K562 (cell line): ENCODE data around the gene PSMG3. TPM values are rescaled to one million over a fixed set of nuclear protein-coding genes. Genes with fewer than 3 reads are reported as not detected.

Experiments
- ATAC-seq: fragments of 200-7000 bp; cut with Tn5 transposase; 3 replicates; pipeline ENCODE4 v1.9.1; 2020; ENCODE audit warnings: moderate library complexity
- BruUV-seq: library from RNA; stranded (reverse); fragments of 400-500 nt; replicated peaks from 2 replicates; lab custom pipeline; 2021; lab: Mats Ljungman, UMichigan
- CTCF ChIA-PET: fragments of 300-600 bp; formaldehyde crosslinking; extraction: SDS; loops from one replicate; lab custom pipeline; 2021; ENCODE audit warnings: low intra/inter-chr PET ratio; lab: Yijun Ruan, JAX
- POLR2A ChIA-PET: fragments of 300-600, 350-650 bp; sonication (Branson Sonifier 250); formaldehyde crosslinking; extraction: SDS; loops from one replicate; lab custom pipeline; 2021; ENCODE audit warnings: antibody characterized with exemption, inconsistent platforms; lab: Yijun Ruan, JAX
- DNase-seq, 4 experiments: peaks; one replicate each; pipeline versions ENCODE4 v3.0.0 to v3.0.0-alpha.2; 2011 to 2018; ENCODE audit warnings: low spot score in 3 of 4, mixed read lengths in 3 of 4; ENCODE audit errors: extremely low read depth in 1 of 4
- FAIRE-seq: peaks from 2 replicates; lab custom pipeline; 2011; peaks lifted over from hg19 to GRCh38; lab: Jason Lieb, UNC
- H2AFZ ChIP-seq: 2 replicates; pipeline ENCODE4 v1.6.0; 2011; ENCODE audit warnings: low read depth, low read length, control low read depth, inconsistent platforms
- H3K27ac ChIP-seq: fragments of 200-600 bp; 3 replicates; pipeline ENCODE4 v1.8.0; 2011; ENCODE audit warnings: low read depth, mild to moderate bottlenecking, control low read depth, inconsistent platforms, low read length, moderate library complexity, mixed read lengths; ENCODE audit errors: extremely low read depth
- H3K27me3 ChIP-seq, 2 experiments: fragments of 300-600 bp in 1 of 2; 2 replicates in 1 of 2; 3 replicates in 1 of 2; pipeline versions ENCODE4 v1.6.0 to v1.8.0; 2011; ENCODE audit warnings: inconsistent platforms in 2 of 2, low read length in 2 of 2, mild to moderate bottlenecking in 1 of 2, mixed read lengths in 1 of 2, moderate library complexity in 1 of 2; ENCODE audit not compliant: control insufficient read depth in 2 of 2, insufficient read depth in 2 of 2
- H3K36me3 ChIP-seq: fragments of 300-600 bp; 3 replicates; pipeline ENCODE4 v1.8.0; 2011; ENCODE audit warnings: mild to moderate bottlenecking, low read length, inconsistent platforms; ENCODE audit not compliant: control insufficient read depth, insufficient read depth
- H3K4me1 ChIP-seq, 2 experiments: fragments of 200-600 bp in 1 of 2; replicated peaks in 1 of 2; 2 replicates in 1 of 2; 3 replicates in 1 of 2; pipeline versions ENCODE4 v1.5.1 to v1.8.0; 2011; ENCODE audit warnings: inconsistent platforms in 2 of 2, low read length in 2 of 2, mild to moderate bottlenecking in 1 of 2, mixed read lengths in 1 of 2, moderate library complexity in 1 of 2; ENCODE audit not compliant: control insufficient read depth in 2 of 2, insufficient read depth in 2 of 2
- H3K4me2 ChIP-seq: 2 replicates; pipeline ENCODE4 v1.6.1; 2011; ENCODE audit warnings: low read length, control low read depth, inconsistent platforms, mixed read lengths; ENCODE audit not compliant: insufficient read depth
- H3K4me3 ChIP-seq: fragments of 200-600 bp; sonication (generic), shearing (Covaris generic); 2 replicates; pipeline ENCODE4 v1.5.1; 2016; ENCODE audit warnings: control low read depth, inconsistent platforms
- H3K79me2 ChIP-seq: fragments of 200-600 bp; 3 replicates; pipeline ENCODE4 v1.8.0; 2011; ENCODE audit warnings: low read length, inconsistent platforms; ENCODE audit not compliant: control insufficient read depth, insufficient read depth
- H3K9ac ChIP-seq, 2 experiments: 2 replicates each; pipeline versions ENCODE4 v1.6.0 to v1.6.1; 2011; ENCODE audit warnings: low read depth in 2 of 2, low read length in 2 of 2, control low read depth in 1 of 2, inconsistent platforms in 1 of 2, mild to moderate bottlenecking in 1 of 2, mixed read lengths in 1 of 2; ENCODE audit not compliant: insufficient read depth in 1 of 2
- H3K9me1 ChIP-seq: one replicate; pipeline ENCODE4 v1.6.0; 2011; ENCODE audit warnings: inconsistent platforms, mild to moderate bottlenecking, low read length, moderate library complexity; ENCODE audit not compliant: control insufficient read depth, insufficient read depth
- H3K9me3 ChIP-seq: replicated peaks from 2 replicates; pipeline ENCODE4 v1.5.1; 2011; ENCODE audit warnings: low read depth, low read length, inconsistent platforms; ENCODE audit not compliant: control insufficient read depth, insufficient read depth
- H4K20me1 ChIP-seq: replicated peaks from 2 replicates; pipeline ENCODE4 v1.6.1; 2011; ENCODE audit warnings: low read length, inconsistent platforms, mixed read lengths; ENCODE audit not compliant: control insufficient read depth, insufficient read depth
- POLR2G ChIP-seq: fragments of 200-400 bp; formaldehyde crosslinking; IDR thresholded peaks from 2 replicates; pipeline ENCODE4 v1.6.1; 2017; ENCODE audit warnings: low read depth, mild to moderate bottlenecking, antibody characterized with exemption, low read length, moderate library complexity
- RBFOX2 ChIP-seq: fragments of 200-400 bp; formaldehyde crosslinking; IDR thresholded peaks from 2 replicates; pipeline ENCODE4 v1.6.1; 2017; ENCODE audit warnings: low read depth, mild to moderate bottlenecking, low read length, moderate library complexity
- SREBF1 ChIP-seq: fragments of 150-350 bp; IDR thresholded peaks from 2 replicates; pipeline ENCODE4 v1.6.1; 2014; ENCODE audit warnings: antibody characterized with exemption, low read depth, low read length, borderline replicate concordance
- SUPT5H ChIP-seq: fragments of 450-650 bp; IDR thresholded peaks from 2 replicates; pipeline ENCODE4 v1.6.1; 2016
- TRIM28 ChIP-seq: fragments of 450-650 bp; IDR thresholded peaks from 2 replicates; pipeline ENCODE4 v1.6.1; 2017
- ZNF121 ChIP-seq: sonication (generic); formaldehyde crosslinking; conservative IDR thresholded peaks from 2 replicates; pipeline ENCODE4 v1.8.0; 2022; ENCODE audit warnings: missing genetic modification reagents
- ZNF133 ChIP-seq: fragments of 250-450 bp; sonication (Bioruptor Pico); IDR thresholded peaks from 2 replicates; pipeline ENCODE4 v1.4.0; 2020; ENCODE audit warnings: mild to moderate bottlenecking
- ZNF57 ChIP-seq: fragments of 450-650 bp; formaldehyde crosslinking; IDR thresholded peaks from 2 replicates; pipeline ENCODE4 v1.4.0; 2020; ENCODE audit warnings: mild to moderate bottlenecking, moderate library complexity
- WGBS: fragments of 100-300 bp; shearing (Covaris generic); methylation state at CpG from one replicate; pipeline ENCODE4 v1.1.6; 2016; ENCODE audit warnings: low coverage, mixed read lengths; ENCODE audit not compliant: insufficient coverage; ENCODE audit errors: missing lambda C conversion rate; 5-methylcytosine and 5-hydroxymethylcytosine counted together
- in situ Hi-C: fragments of 300-500 bp; cut with MboI; formaldehyde crosslinking; loops from 4 replicates; pipeline ENCODE4 v1.15.0; 2018; ENCODE audit warnings: inconsistent platforms, mixed read lengths
- intact Hi-C: fragments of 100-400 bp; cut with micrococcal nuclease; formaldehyde crosslinking; loops from 2 replicates; pipeline ENCODE4 v1.14.2; 2022
- polyA plus RNA-seq, 8 experiments: library from polyadenylated mRNA; depleted of rRNA in 4 of 8; stranded (reverse) in 5 of 8; unstranded in 3 of 8; fragments of >200 nt; fragmentation: Nextera tagmentation in 2 of 8; fragmentation: Illumina TruSeq in 1 of 8; extraction: Ambion mirVana in 2 of 8; extraction: Trizol in 1 of 8; gene quantifications; 2 replicates each; pipeline versions ENCODE4 v1.2.1 to v1.2.3, GENCODE V29; 2011 to 2014; ENCODE audit warnings: inconsistent platforms in 1 of 8, missing spikeins in 1 of 8
- total RNA-seq, 7 experiments: library from RNA; depleted of rRNA in 6 of 7; stranded (reverse); fragments of >200 nt in 6 of 7; fragmentation: Illumina TruSeq in 2 of 7; extraction: Trizol in 2 of 7; gene quantifications; 2 replicates each; pipeline versions ENCODE4 v1.2.1 to v1.2.3, GENCODE V29; 2011 to 2021; ENCODE audit warnings: low replicate concordance in 1 of 7

Gene PSMG3
- total and polyA plus RNA-seq, 9 of the 15 experiments (the other 6 are each of a cell fraction or from before 2014, with no cell fraction given) = 34.8 to 122 (median 80.1) TPM

DNA sequence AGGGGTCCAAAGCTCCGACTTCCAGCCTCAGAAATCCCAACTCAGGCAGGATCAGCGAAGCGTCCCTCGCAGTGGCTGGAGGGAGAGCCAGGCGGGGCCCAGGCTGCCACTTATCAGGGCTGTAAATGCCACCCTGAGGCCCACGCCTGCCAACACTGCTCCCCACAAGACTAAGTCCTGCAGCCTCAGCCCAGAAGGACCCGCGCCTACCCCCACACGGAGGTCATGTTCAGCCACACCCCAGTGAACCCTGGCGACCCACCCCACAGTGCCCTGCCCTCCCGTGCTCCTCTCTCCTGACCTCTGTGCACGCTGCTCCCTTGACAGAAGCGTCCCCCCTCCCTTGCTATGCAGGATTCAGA, 3.2 kb downstream of the PSMG3 start (continued):
- TF ChIP-seq SUPT5H (peak; percentile 37; the same call in 1 of the 2 replicates), ZNF57 (CRISPR knock-in tag) (no peak), TRIM28 (no peak), RBFOX2 (peak; percentile 53), ZNF133 (CRISPR knock-in tag) (no peak)
- TF ChIP-seq, all 486 proteins: peak for 4

DNA sequence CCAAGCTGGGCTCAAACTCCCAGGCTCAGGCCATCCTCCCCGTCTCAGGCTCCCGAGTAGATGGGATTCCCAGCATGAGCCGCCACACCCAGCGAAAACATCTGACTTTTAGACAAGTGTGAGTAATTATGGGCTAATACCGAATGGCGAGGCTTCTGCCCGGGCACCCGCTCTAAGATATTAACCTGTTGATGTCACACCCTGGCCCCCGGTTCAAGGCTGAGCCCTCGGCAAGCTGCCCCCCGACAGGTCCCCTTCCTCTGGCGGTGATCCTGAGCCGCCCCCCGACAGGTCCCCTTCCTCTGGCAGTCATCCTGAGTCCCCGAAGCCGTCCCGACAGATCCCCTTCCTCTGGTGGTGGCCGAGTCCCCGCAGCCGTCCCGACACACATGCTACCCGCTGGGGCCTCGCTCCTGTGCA, 5.2 kb downstream of the PSMG3 start:
- Histone ChIP-seq H3K36me3 (peaks cover 30% of the 10 kb centered on the region; the same call in 2 of the 3 replicates), H2AFZ (no peak overlapping the region), H3K4me2 (no peak overlapping the region), H3K9me1 (no peaks in the 10 kb centered on the region), H4K20me1 (no peaks in the 10 kb centered on the region), H3K9me3 (no peaks in the 10 kb centered on the region), H3K79me2 (peaks cover 28% of the 10 kb centered on the region), H3K27me3 (no peaks in the 10 kb centered on the region), H3K9ac (peak overlapping the region in 1 of 2 experiments; percentile 45; a peak in 1 of 4 replicates), H3K4me1 (peaks cover 19 to 72% of the 10 kb centered on the region in 2 experiments; a peak in 4 of 5 replicates), H3K4me3 (no peak overlapping the region), H3K27ac (no peak overlapping the region)
- intact Hi-C loops (no loop called here), in situ Hi-C loops (no loop called here)
- CTCF ChIA-PET = no interaction called here
- BruUV-seq = no TSS peak
- no peak for FAIRE-seq
- POLR2A ChIA-PET = no interaction called here
- TF ChIP-seq ZNF121 (CRISPR knock-in tag) (0 out of 2 replicates have a peak, but pooled peaks have one; percentile 17), SREBF1 (no peak), POLR2G (0 out of 2 replicates have a peak, but pooled peaks have one; percentile 39)
- no peak for ATAC-seq
- WGBS = 82% methylated on average over 10 of the region's 23 CpGs
- DNase-seq = no peak
